Right lobe of liver (tissue), 4 donors: ENCODE measurements around the gene SPATA46.

Experiments
- CTCF ChIP-seq, 4 donors: fragments of 200-600 bp in 3 of 4; fragments of 450-650 bp in 1 of 4; IDR thresholded peaks; one replicate each; pipeline versions ENCODE4 v1.5.1 to v1.8.0; 2016 to 2022; ENCODE audit warnings: antibody characterized with exemption in 4 of 4, mild to moderate bottlenecking in 2 of 4
- POLR2A ChIP-seq: fragments of 450-650 bp; IDR thresholded peaks from one replicate; pipeline ENCODE4 v1.6.1; 2017; ENCODE audit warnings: antibody characterized with exemption, mild to moderate bottlenecking
- donor health status: DM: no; HTN: no; CAD: no.
- donor health status: DM: no; HTN: no; CAD: no.
- donor health status: DM: no; HTN: yes; CAD: no.

GRCh38 chr1:162370161-162370560, 6.5 kb downstream of the SPATA46 start:
- TF ChIP-seq POLR2A (no peak), CTCF (IDR thresholded peaks at IDR 0.05) (no peak)
